HCT116 (cell line): ENCODE measurements around the gene TTC27. TPM values are rescaled to one million over a fixed set of nuclear protein-coding genes. Genes with fewer than 3 reads are reported as not detected.

Experiments used
- ATAC-seq: fragments of 200-7000 bp; cut with Tn5 transposase; 2 replicates; pipeline ENCODE4 v1.9.1; 2020; ENCODE audit warnings: mild to moderate bottlenecking, moderate library complexity
- BruUV-seq: library from RNA; stranded (reverse); fragments of 400-500 nt; replicated peaks from 2 replicates; lab custom pipeline; 2021; lab: Mats Ljungman, UMichigan
- CTCF ChIA-PET: fragments of 300-600 bp; sonication (Branson Sonifier 250); formaldehyde crosslinking; loops from one replicate; lab custom pipeline; 2021; ENCODE audit warnings: antibody characterized with exemption; lab: Charles Lee
- POLR2A ChIA-PET: fragments of 300-600, 350-600 bp; sonication (Branson Sonifier 250); formaldehyde crosslinking; loops from one replicate; lab custom pipeline; 2021; ENCODE audit warnings: antibody characterized with exemption; lab: Charles Lee
- RAD21 ChIA-PET, 2 experiments: fragments of 300-600 bp; sonication (Branson Sonifier 250); formaldehyde crosslinking; loops; one replicate each; lab custom pipeline; 2023; ENCODE audit warnings: low total read pairs in 2 of 2; ENCODE audit not compliant: uncharacterized antibody in 2 of 2, unreplicated experiment in 2 of 2, low non-redundant PET in 1 of 2; lab: Charles Lee
- DNase-seq: peaks from one replicate; pipeline ENCODE4 v3.0.0-alpha.2; 2010; ENCODE audit warnings: low read depth, low spot score
- H2AFZ ChIP-seq: fragments of 200-600 bp; shearing (Covaris generic), sonication (generic); 2 replicates; pipeline ENCODE4 v1.6.1; 2017; ENCODE audit warnings: low read depth, mixed run types, mixed read lengths, antibody characterized with exemption, low read length; ENCODE audit not compliant: poor library complexity, severe bottlenecking
- H3K27ac ChIP-seq: 2 replicates; pipeline ENCODE4 v1.5.1; 2012; ENCODE audit warnings: low read depth, low read length
- H3K27me3 ChIP-seq: fragments of 200-600 bp; sonication (generic); 2 replicates; pipeline ENCODE4 v1.6.1; 2016; ENCODE audit warnings: mixed run types, low read length, mixed read lengths; ENCODE audit not compliant: insufficient read depth
- H3K36me3 ChIP-seq, 2 experiments: fragments of 200-500 bp in 1 of 2; fragments of 200-600 bp in 1 of 2; sonication (Bioruptor generic) in 1 of 2; sonication (generic) in 1 of 2; 2 replicates each; pipeline versions ENCODE4 v1.5.1 to v1.6.1; 2014 to 2016; ENCODE audit warnings: low read length in 2 of 2, inconsistent platforms in 1 of 2, mixed read lengths in 1 of 2, mixed run types in 1 of 2; ENCODE audit not compliant: insufficient read depth in 2 of 2, control insufficient read depth in 1 of 2
- H3K4me1 ChIP-seq, 2 experiments: fragments of 200-600 bp in 1 of 2; sonication (generic) in 1 of 2; 2 replicates each; pipeline versions ENCODE4 v1.5.1 to v1.6.1; 2012 to 2017; ENCODE audit warnings: low read length in 2 of 2, inconsistent platforms in 1 of 2, mild to moderate bottlenecking in 1 of 2, mixed read lengths in 1 of 2, mixed run types in 1 of 2, moderate library complexity in 1 of 2; ENCODE audit not compliant: insufficient read depth in 2 of 2, control insufficient read depth in 1 of 2
- H3K4me2 ChIP-seq: fragments of 200-600 bp; sonication (generic); 2 replicates; pipeline ENCODE4 v1.6.1; 2017; ENCODE audit warnings: mixed run types, low read length, mixed read lengths
- H3K4me3 ChIP-seq, 2 experiments: fragments of 200-600 bp in 1 of 2; sonication (generic) in 1 of 2; replicated peaks in 1 of 2; 2 replicates each; pipeline ENCODE4 v1.5.1; 2011 to 2016; ENCODE audit warnings: low read length in 2 of 2, control low read depth in 1 of 2, low read depth in 1 of 2, mild to moderate bottlenecking in 1 of 2, mixed read lengths in 1 of 2, mixed run types in 1 of 2
- H3K79me2 ChIP-seq: fragments of 200-600 bp; sonication (generic); 2 replicates; pipeline ENCODE4 v1.6.1; 2017; ENCODE audit warnings: mild to moderate bottlenecking, mixed run types, low read length, moderate library complexity, mixed read lengths; ENCODE audit not compliant: insufficient read depth
- H3K9ac ChIP-seq: fragments of 200-600 bp; sonication (generic); 2 replicates; pipeline ENCODE4 v1.6.1; 2016; ENCODE audit warnings: low read length, mixed read lengths
- H3K9me2 ChIP-seq: fragments of 200-600 bp; sonication (generic), shearing (Covaris generic); 2 replicates; pipeline ENCODE4 v1.6.1; 2017; ENCODE audit warnings: mixed run types, mild to moderate bottlenecking, moderate library complexity; ENCODE audit not compliant: insufficient read depth
- H3K9me3 ChIP-seq, 2 experiments: fragments of 200-500 bp in 1 of 2; fragments of 200-600 bp in 1 of 2; sonication (Bioruptor generic) in 1 of 2; sonication (generic) in 1 of 2; 2 replicates each; pipeline ENCODE4 v1.6.1; 2014 to 2017; ENCODE audit warnings: low read length in 2 of 2, mixed read lengths in 2 of 2, inconsistent platforms in 1 of 2, low read depth in 1 of 2, mild to moderate bottlenecking in 1 of 2, mixed run types in 1 of 2, moderate library complexity in 1 of 2; ENCODE audit not compliant: control insufficient read depth in 1 of 2, insufficient read depth in 1 of 2
- H4K20me1 ChIP-seq: fragments of 200-600 bp; sonication (generic), shearing (Covaris generic); 2 replicates; pipeline ENCODE4 v1.6.1; 2017; ENCODE audit warnings: mixed run types, mild to moderate bottlenecking, moderate library complexity; ENCODE audit not compliant: insufficient read depth
- CBX3 ChIP-seq: IDR thresholded peaks from 2 replicates; pipeline ENCODE4 v1.6.1; 2012; ENCODE audit warnings: low read depth
- CEBPB ChIP-seq: IDR thresholded peaks from 2 replicates; pipeline ENCODE4 v1.6.1; 2012; ENCODE audit warnings: low read depth
- CTCF ChIP-seq, 3 experiments: fragments of 200-600 bp in 1 of 3; sonication (generic) in 1 of 3; IDR thresholded peaks in 2 of 3; conservative IDR thresholded peaks in 1 of 3; 2 replicates each; pipeline ENCODE4 v1.5.1; 2012 to 2017; ENCODE audit warnings: low read depth in 2 of 3, low read length in 2 of 3, antibody characterized with exemption in 1 of 3, borderline replicate concordance in 1 of 3, control low read depth in 1 of 3, mild to moderate bottlenecking in 1 of 3, mixed read lengths in 1 of 3, mixed run types in 1 of 3, moderate library complexity in 1 of 3; ENCODE audit not compliant: insufficient read depth in 1 of 3
- EGR1 ChIP-seq: IDR thresholded peaks from 2 replicates; pipeline ENCODE4 v1.6.1; 2012; ENCODE audit warnings: low read depth
- ELF1 ChIP-seq: IDR thresholded peaks from 2 replicates; pipeline ENCODE4 v1.6.1; 2012; ENCODE audit warnings: low read depth, borderline replicate concordance
- FOSL1 ChIP-seq: IDR thresholded peaks from 2 replicates; pipeline ENCODE4 v1.6.1; 2012; ENCODE audit warnings: low read depth
- JUND ChIP-seq: IDR thresholded peaks from 2 replicates; pipeline ENCODE4 v1.6.1; 2012
- MAX ChIP-seq: IDR thresholded peaks from 2 replicates; pipeline ENCODE4 v1.6.1; 2012
- POLR2A ChIP-seq: IDR thresholded peaks from 2 replicates; pipeline ENCODE4 v1.7.0; 2011; ENCODE audit warnings: borderline replicate concordance; ENCODE audit not compliant: insufficient read depth, insufficient read length; ENCODE audit errors: extremely low read depth
- REST ChIP-seq: IDR thresholded peaks from 2 replicates; pipeline ENCODE4 v1.6.1; 2012; ENCODE audit warnings: low read depth
- SIN3A ChIP-seq: IDR thresholded peaks from 2 replicates; pipeline ENCODE4 v1.6.1; 2012; ENCODE audit warnings: low read depth
- SP1 ChIP-seq: IDR thresholded peaks from 2 replicates; pipeline ENCODE4 v1.6.1; 2012; ENCODE audit warnings: low read depth
- SRF ChIP-seq: IDR thresholded peaks from 2 replicates; pipeline ENCODE4 v1.6.1; 2012; ENCODE audit warnings: low read depth
- TCF7L2 ChIP-seq: IDR thresholded peaks from 2 replicates; pipeline ENCODE4 v1.7.0; 2011; ENCODE audit warnings: borderline replicate concordance, inconsistent platforms; ENCODE audit not compliant: insufficient read depth, insufficient read length; ENCODE audit errors: extremely low read depth
- YY1 ChIP-seq: IDR thresholded peaks from 2 replicates; pipeline ENCODE4 v1.6.1; 2011; ENCODE audit warnings: low read length, low read depth, moderate library complexity, mild to moderate bottlenecking; ENCODE audit not compliant: insufficient replicate concordance; ENCODE audit errors: extremely low read depth
- ZFX ChIP-seq: fragments of 450-650 bp; IDR thresholded peaks from 2 replicates; pipeline ENCODE4 v1.6.1; 2017
- ZNF274 ChIP-seq: fragments of 200-500 bp; sonication (Bioruptor generic); IDR thresholded peaks from 2 replicates; pipeline ENCODE4 v1.6.1; 2014; ENCODE audit warnings: mild to moderate bottlenecking, low read depth, low read length, inconsistent platforms
- intact Hi-C: fragments of 100-400 bp; cut with micrococcal nuclease; formaldehyde crosslinking; loops from 2 replicates; pipeline ENCODE4 v1.10.0; 2022
- total RNA-seq: library from RNA; stranded (reverse); gene quantifications from one replicate; pipeline ENCODE4 v1.2.1, GENCODE V29; 2021; ENCODE audit not compliant: unreplicated experiment
- TF ChIP-seq, protein P1 (sequence below): IDR thresholded peaks from 2 replicates; pipeline ENCODE4 v1.6.1; 2011; ENCODE audit warnings: mild to moderate bottlenecking, low read length, moderate library complexity; ENCODE audit not compliant: insufficient replicate concordance; ENCODE audit errors: extremely low read depth

TTC27 gene
- total RNA-seq, 1 experiment from 2014 or later = 24.4 TPM

DNA sequence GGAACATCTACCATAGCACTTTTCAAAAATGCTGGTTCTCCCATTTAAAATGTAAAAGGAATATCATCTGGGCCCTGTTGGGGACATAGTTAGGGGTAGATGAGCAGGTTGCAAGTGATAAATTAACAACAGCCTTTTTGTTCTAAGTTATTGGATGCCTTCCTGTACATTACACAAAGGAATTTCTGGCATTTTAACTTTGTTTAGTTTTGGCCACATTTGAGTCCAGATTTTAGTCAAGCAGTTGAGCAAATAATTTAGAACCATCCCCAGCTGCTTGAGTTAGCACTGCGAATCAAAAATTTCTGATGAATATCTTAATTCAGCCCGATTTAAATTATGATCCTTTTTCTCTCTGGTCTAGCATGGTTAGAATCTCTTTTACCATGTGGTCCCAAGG is 124.4 kb downstream of the TTC27 start:
- Histone ChIP-seq H4K20me1 (no peaks in the 10 kb centered on the region), H3K36me3 (no peaks in the 10 kb centered on the region), H3K9me2 (no peaks in the 10 kb centered on the region), H3K9ac (no peak overlapping the region), H2AFZ (no peak overlapping the region), H3K4me1 (no peaks in the 10 kb centered on the region), H3K4me3 (no peak overlapping the region), H3K9me3 (no peaks in the 10 kb centered on the region), H3K79me2 (no peaks in the 10 kb centered on the region), H3K27ac (no peak overlapping the region), H3K27me3 (no peaks in the 10 kb centered on the region), H3K4me2 (no peak overlapping the region)
- TF ChIP-seq POLR2A (no peak), SIN3A (no peak), REST (no peak), SRF (no peak), CTCF (IDR thresholded peaks at IDR 0.05 in 2 of 3, conservative IDR thresholded peaks at IDR 0.05 in 1 of 3; ENCODE audit: borderline replicate concordance in 1 of 3, insufficient read depth in 1 of 3, low read depth in 2 of 3, low read length in 2 of 3) (no peak), CBX3 (no peak), JUND (no peak), FOSL1 (no peak), YY1 (no peak), EGR1 (no peak), SP1 (no peak), CEBPB (no peak), ELF1 (no peak), TCF7L2 (no peak), ZFX (no peak), MAX (no peak), ZNF274 (no peak)
- TF ChIP-seq, protein P1, sequence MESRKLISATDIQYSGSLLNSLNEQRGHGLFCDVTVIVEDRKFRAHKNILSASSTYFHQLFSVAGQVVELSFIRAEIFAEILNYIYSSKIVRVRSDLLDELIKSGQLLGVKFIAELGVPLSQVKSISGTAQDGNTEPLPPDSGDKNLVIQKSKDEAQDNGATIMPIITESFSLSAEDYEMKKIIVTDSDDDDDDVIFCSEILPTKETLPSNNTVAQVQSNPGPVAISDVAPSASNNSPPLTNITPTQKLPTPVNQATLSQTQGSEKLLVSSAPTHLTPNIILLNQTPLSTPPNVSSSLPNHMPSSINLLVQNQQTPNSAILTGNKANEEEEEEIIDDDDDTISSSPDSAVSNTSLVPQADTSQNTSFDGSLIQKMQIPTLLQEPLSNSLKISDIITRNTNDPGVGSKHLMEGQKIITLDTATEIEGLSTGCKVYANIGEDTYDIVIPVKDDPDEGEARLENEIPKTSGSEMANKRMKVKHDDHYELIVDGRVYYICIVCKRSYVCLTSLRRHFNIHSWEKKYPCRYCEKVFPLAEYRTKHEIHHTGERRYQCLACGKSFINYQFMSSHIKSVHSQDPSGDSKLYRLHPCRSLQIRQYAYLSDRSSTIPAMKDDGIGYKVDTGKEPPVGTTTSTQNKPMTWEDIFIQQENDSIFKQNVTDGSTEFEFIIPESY = no peak
- ChIA-PET POLR2A (no interaction called here), CTCF (no interaction called here), RAD21 (no interaction called here)
- intact Hi-C loops = no loop called here
- no TSS peak for BruUV-seq
- DNase-seq (no peak), ATAC-seq (no peak)
